H9 (cell line): ENCODE data around the gene TMEM116. TPM values are rescaled to one million over a fixed set of nuclear protein-coding genes. Genes with fewer than 3 reads are reported as not detected.

Experiments used
- DNase-seq: peaks from one replicate; pipeline ENCODE4 v3.0.0-alpha.2; 2017
- H2AFZ ChIP-seq: one replicate; pipeline ENCODE4 v1.6.1; 2013; ENCODE audit warnings: mild to moderate bottlenecking, low read length, control low read depth, moderate library complexity
- H2AK5ac ChIP-seq: 2 replicates; pipeline ENCODE4 v1.6.1; 2013; ENCODE audit warnings: low read length, control low read depth, mixed read lengths; ENCODE audit not compliant: insufficient read length
- H2BK120ac ChIP-seq: one replicate; pipeline ENCODE4 v1.6.1; 2013; ENCODE audit warnings: low read depth, mild to moderate bottlenecking, low read length, control low read depth, inconsistent platforms; ENCODE audit not compliant: poor library complexity, severe bottlenecking
- H2BK12ac ChIP-seq: 2 replicates; pipeline ENCODE4 v1.6.1; 2013; ENCODE audit warnings: low read length, control low read depth, mixed read lengths, low read depth; ENCODE audit not compliant: insufficient read length
- H2BK15ac ChIP-seq: 2 replicates; pipeline ENCODE4 v1.6.1; 2013; ENCODE audit warnings: low read depth, low read length, control low read depth
- H2BK20ac ChIP-seq: one replicate; pipeline ENCODE4 v1.6.1; 2013; ENCODE audit warnings: low read depth, mild to moderate bottlenecking, low read length, control low read depth, inconsistent platforms; ENCODE audit not compliant: poor library complexity, severe bottlenecking
- H2BK5ac ChIP-seq: 2 replicates; pipeline ENCODE4 v1.6.1; 2013; ENCODE audit warnings: low read length, control low read depth, mixed read lengths; ENCODE audit not compliant: insufficient read length
- H3K14ac ChIP-seq: 2 replicates; pipeline ENCODE4 v1.6.1; 2013; ENCODE audit warnings: low read length, control low read depth; ENCODE audit not compliant: insufficient read depth
- H3K18ac ChIP-seq: 2 replicates; pipeline ENCODE4 v1.6.1; 2013; ENCODE audit warnings: low read depth, mild to moderate bottlenecking, mixed read lengths, low read length, control low read depth; ENCODE audit not compliant: insufficient read length
- H3K23ac ChIP-seq: 2 replicates; pipeline ENCODE4 v1.6.1; 2013; ENCODE audit warnings: low read length, control low read depth, mixed read lengths, low read depth; ENCODE audit not compliant: insufficient read length
- H3K23me2 ChIP-seq: 2 replicates; pipeline ENCODE4 v1.6.1; 2013; ENCODE audit warnings: low read depth, mild to moderate bottlenecking, mixed read lengths, low read length, control low read depth; ENCODE audit not compliant: insufficient read length, poor library complexity, severe bottlenecking
- H3K27ac ChIP-seq: 2 replicates; pipeline ENCODE4 v1.5.1; 2013; ENCODE audit warnings: low read length, control low read depth, mixed read lengths, low read depth; ENCODE audit not compliant: insufficient read length
- H3K27me3 ChIP-seq: 2 replicates; pipeline ENCODE4 v1.6.1; 2013; ENCODE audit warnings: low read length, control low read depth, inconsistent platforms; ENCODE audit not compliant: insufficient read depth
- H3K4ac ChIP-seq: 2 replicates; pipeline ENCODE4 v1.6.1; 2013; ENCODE audit warnings: low read depth, mild to moderate bottlenecking, control low read depth, inconsistent platforms, low read length, moderate library complexity
- H3K4me1 ChIP-seq: 2 replicates; pipeline ENCODE4 v1.6.1; 2013; ENCODE audit warnings: low read length, control low read depth, inconsistent platforms; ENCODE audit not compliant: insufficient read depth
- H3K4me2 ChIP-seq: 2 replicates; pipeline ENCODE4 v1.6.1; 2013; ENCODE audit warnings: low read length, control low read depth, mixed read lengths; ENCODE audit not compliant: insufficient read length, insufficient read depth
- H3K56ac ChIP-seq: 2 replicates; pipeline ENCODE4 v1.6.1; 2013; ENCODE audit warnings: low read depth, mild to moderate bottlenecking, mixed read lengths, low read length, control low read depth; ENCODE audit not compliant: insufficient read length
- H3K79me1 ChIP-seq: 2 replicates; pipeline ENCODE4 v1.6.1; 2013; ENCODE audit warnings: low read depth, mild to moderate bottlenecking, moderate library complexity, low read length, control low read depth, inconsistent platforms; ENCODE audit not compliant: insufficient read depth, poor library complexity, severe bottlenecking
- H3K79me2 ChIP-seq: 2 replicates; pipeline ENCODE4 v1.6.1; 2013; ENCODE audit warnings: low read length, control low read depth, inconsistent platforms; ENCODE audit not compliant: insufficient read depth
- H3K9ac ChIP-seq: 2 replicates; pipeline ENCODE4 v1.6.1; 2013; ENCODE audit warnings: low read length, control low read depth, mixed read lengths; ENCODE audit not compliant: insufficient read length; ENCODE audit errors: extremely low read depth
- H3K9me3 ChIP-seq: one replicate; pipeline ENCODE4 v1.6.1; 2013; ENCODE audit warnings: low read depth, low read length, inconsistent platforms; ENCODE audit not compliant: control insufficient read depth
- H3T11ph ChIP-seq: one replicate; pipeline ENCODE4 v1.6.1; 2013; ENCODE audit warnings: mild to moderate bottlenecking, low read length, control low read depth, inconsistent platforms
- H4K20me1 ChIP-seq: one replicate; pipeline ENCODE4 v1.6.1; 2013; ENCODE audit not compliant: control insufficient read depth, insufficient read length, insufficient read depth
- H4K5ac ChIP-seq: 2 replicates; pipeline ENCODE4 v1.6.1; 2013; ENCODE audit warnings: low read depth, mild to moderate bottlenecking, mixed read lengths, low read length, control low read depth; ENCODE audit not compliant: insufficient read length
- H4K8ac ChIP-seq: replicated peaks from 2 replicates; pipeline ENCODE4 v1.6.1; 2013; ENCODE audit warnings: low read length, control low read depth, mixed read lengths, low read depth; ENCODE audit not compliant: insufficient read length
- H4K91ac ChIP-seq: 2 replicates; pipeline ENCODE4 v1.6.1; 2013; ENCODE audit warnings: low read depth, mild to moderate bottlenecking, moderate library complexity, mixed read lengths, low read length, control low read depth; ENCODE audit not compliant: insufficient read length
- H3K27ac Mint-ChIP-seq, 3 experiments: 2 replicates in 2 of 3; 3 replicates in 1 of 3; pipeline ENCODE4 v1.8.0; 2020 to 2021; ENCODE audit warnings: mixed read lengths in 3 of 3, mild to moderate bottlenecking in 1 of 3, moderate library complexity in 1 of 3
- H3K27me3 Mint-ChIP-seq: 2 replicates; pipeline ENCODE4 v1.8.0; 2021; ENCODE audit warnings: low read depth, mild to moderate bottlenecking, moderate library complexity, mixed read lengths
- H3K36me3 Mint-ChIP-seq, 3 experiments: 2 replicates in 2 of 3; 3 replicates in 1 of 3; pipeline ENCODE4 v1.8.0; 2020 to 2021; ENCODE audit warnings: low read depth in 3 of 3, mixed read lengths in 3 of 3; ENCODE audit not compliant: insufficient read depth in 1 of 3
- H3K4me1 Mint-ChIP-seq, 2 experiments: 2 replicates each; pipeline ENCODE4 v1.8.0; 2020; ENCODE audit warnings: mixed read lengths in 2 of 2
- H3K4me3 Mint-ChIP-seq, 2 experiments: 2 replicates in 1 of 2; 3 replicates in 1 of 2; pipeline ENCODE4 v1.8.0; 2020 to 2021; ENCODE audit warnings: mild to moderate bottlenecking in 2 of 2, mixed read lengths in 2 of 2, moderate library complexity in 1 of 2
- H3K9me3 Mint-ChIP-seq, 2 experiments: 2 replicates in 1 of 2; 3 replicates in 1 of 2; pipeline ENCODE4 v1.8.0; 2020; ENCODE audit warnings: mild to moderate bottlenecking in 2 of 2, mixed read lengths in 2 of 2, moderate library complexity in 1 of 2
- WGBS: extraction: QIAGEN DNeasy Blood & Tissue Kit; methylation state at CpG from one replicate; pipeline ENCODE4 v1.1.7; 2013; ENCODE audit warnings: missing lambda C conversion rate, low lambda C conversion rate, mixed read lengths; ENCODE audit not compliant: insufficient read length; ENCODE audit errors: extremely low coverage; 5-methylcytosine and 5-hydroxymethylcytosine counted together
- total RNA-seq: library from RNA; stranded (reverse); gene quantifications from 2 replicates; pipeline ENCODE4 v1.2.1, GENCODE V29; 2021
- TF ChIP-seq, protein P1 (sequence below): fragments of 200-600 bp; sonication (generic); conservative IDR thresholded peaks from 3 replicates; pipeline ENCODE4 v1.8.0; 2021; ENCODE audit warnings: antibody characterized with exemption, mild to moderate bottlenecking

Gene TMEM116
- total RNA-seq, 1 experiment from 2014 or later = 10.8 TPM

GRCh38 chr12:111997300-111997699 lies 15.7 kb downstream of the TMEM116 start:
- Histone ChIP-seq H4K5ac (no peak overlapping the region), H3T11ph (no peak overlapping the region), H4K20me1 (no peaks in the 10 kb centered on the region), H2BK20ac (no peak overlapping the region), H2BK5ac (no peak overlapping the region), H3K4ac (no peak overlapping the region), H3K4me2 (no peak overlapping the region), H3K4me1 (no peaks in the 10 kb centered on the region), H4K91ac (no peak overlapping the region), H2AK5ac (no peak overlapping the region), H4K8ac (no peak overlapping the region), H3K23me2 (no peaks in the 10 kb centered on the region), H3K56ac (no peak overlapping the region), H3K79me2 (no peaks in the 10 kb centered on the region), H3K79me1 (no peaks in the 10 kb centered on the region), H2AFZ (no peak overlapping the region), H3K27ac (no peak overlapping the region), H3K18ac (no peak overlapping the region), H3K9ac (no peak overlapping the region), H2BK120ac (no peak overlapping the region), H3K9me3 (no peaks in the 10 kb centered on the region), H3K14ac (no peak overlapping the region), H2BK12ac (no peak overlapping the region), H3K27me3 (no peaks in the 10 kb centered on the region), H2BK15ac (no peak overlapping the region), H3K23ac (no peak overlapping the region)
- Mint-ChIP-seq H3K27ac (no peak overlapping the region; a peak in 1 of 7 replicates), H3K4me3 (no peak overlapping the region), H3K36me3 (no peaks in the 10 kb centered on the region), H3K4me1 (peaks cover 5 to 7% of the 10 kb centered on the region in 2 experiments; a peak in 2 of 4 replicates), H3K27me3 (no peaks in the 10 kb centered on the region), H3K9me3 (no peaks in the 10 kb centered on the region)
- TF ChIP-seq, protein P1, sequence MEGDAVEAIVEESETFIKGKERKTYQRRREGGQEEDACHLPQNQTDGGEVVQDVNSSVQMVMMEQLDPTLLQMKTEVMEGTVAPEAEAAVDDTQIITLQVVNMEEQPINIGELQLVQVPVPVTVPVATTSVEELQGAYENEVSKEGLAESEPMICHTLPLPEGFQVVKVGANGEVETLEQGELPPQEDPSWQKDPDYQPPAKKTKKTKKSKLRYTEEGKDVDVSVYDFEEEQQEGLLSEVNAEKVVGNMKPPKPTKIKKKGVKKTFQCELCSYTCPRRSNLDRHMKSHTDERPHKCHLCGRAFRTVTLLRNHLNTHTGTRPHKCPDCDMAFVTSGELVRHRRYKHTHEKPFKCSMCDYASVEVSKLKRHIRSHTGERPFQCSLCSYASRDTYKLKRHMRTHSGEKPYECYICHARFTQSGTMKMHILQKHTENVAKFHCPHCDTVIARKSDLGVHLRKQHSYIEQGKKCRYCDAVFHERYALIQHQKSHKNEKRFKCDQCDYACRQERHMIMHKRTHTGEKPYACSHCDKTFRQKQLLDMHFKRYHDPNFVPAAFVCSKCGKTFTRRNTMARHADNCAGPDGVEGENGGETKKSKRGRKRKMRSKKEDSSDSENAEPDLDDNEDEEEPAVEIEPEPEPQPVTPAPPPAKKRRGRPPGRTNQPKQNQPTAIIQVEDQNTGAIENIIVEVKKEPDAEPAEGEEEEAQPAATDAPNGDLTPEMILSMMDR = no peak
- no peak for DNase-seq
- WGBS = no CpG with 5 or more reads among the region's 2 CpGs
